OCI-LY3 (cell line): Measurements from ENCODE around the gene APOBR.

Source experiments
- EZH2phosphoT487 ChIP-seq: fragments of 200-600 bp; shearing (Covaris generic); IDR thresholded peaks from 2 replicates; pipeline ENCODE4 v1.6.1; 2018; ENCODE audit warnings: antibody characterized with exemption, mixed run types, low read depth
- TF ChIP-seq, protein P1 (sequence below): fragments of 200-600, 300-600 bp; sonication (generic); IDR thresholded peaks from 2 replicates; pipeline ENCODE4 v1.5.1; 2014; ENCODE audit warnings: antibody characterized with exemption, low read length, low read depth

DNA sequence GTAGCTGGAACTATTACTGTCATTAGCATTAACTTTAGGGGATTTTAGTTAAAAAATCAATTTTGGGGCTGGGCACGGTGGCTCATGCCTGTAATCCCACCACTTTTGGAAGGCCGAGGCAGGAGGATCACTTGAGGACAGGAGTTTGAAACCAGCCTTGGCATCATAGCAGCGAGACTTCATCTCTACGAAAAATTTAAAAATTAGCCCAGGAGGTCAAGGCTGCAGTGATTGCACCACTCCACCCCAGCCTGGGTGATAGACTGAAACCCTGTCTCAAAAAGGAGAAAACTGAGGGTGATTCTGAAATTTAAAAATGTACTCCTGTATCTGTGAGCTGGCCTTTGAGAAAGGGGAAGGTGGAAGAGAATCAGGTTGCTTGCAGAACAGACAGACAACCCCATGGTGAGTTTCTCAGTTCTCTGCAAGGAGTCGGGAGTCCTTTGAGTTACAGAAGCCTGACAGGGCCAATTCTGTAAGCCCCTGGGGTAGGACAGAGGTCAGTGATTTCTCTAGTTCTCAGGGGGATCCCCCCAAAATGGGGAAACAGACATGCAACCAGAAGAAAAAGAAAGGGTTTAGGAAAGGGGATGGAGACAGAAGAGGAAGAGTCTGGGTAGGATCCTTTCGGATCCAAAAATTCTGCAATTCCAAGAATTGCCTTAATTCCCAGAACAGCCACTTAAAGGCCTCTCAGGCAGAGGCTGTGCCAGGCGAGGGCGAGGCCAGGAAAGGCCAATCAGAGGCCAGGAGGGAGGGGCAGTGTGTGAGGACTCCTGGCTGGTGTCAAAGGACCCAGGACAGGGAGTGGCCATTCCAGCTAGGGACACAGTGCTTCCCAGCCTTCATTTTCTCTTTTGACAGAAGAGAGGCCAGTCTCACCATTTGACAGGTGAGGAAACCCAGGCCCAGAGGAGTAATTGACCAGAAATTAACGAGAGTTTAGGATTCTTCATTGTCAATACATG is 37.6 kb downstream of the APOBR start:
- TF ChIP-seq, protein P1, sequence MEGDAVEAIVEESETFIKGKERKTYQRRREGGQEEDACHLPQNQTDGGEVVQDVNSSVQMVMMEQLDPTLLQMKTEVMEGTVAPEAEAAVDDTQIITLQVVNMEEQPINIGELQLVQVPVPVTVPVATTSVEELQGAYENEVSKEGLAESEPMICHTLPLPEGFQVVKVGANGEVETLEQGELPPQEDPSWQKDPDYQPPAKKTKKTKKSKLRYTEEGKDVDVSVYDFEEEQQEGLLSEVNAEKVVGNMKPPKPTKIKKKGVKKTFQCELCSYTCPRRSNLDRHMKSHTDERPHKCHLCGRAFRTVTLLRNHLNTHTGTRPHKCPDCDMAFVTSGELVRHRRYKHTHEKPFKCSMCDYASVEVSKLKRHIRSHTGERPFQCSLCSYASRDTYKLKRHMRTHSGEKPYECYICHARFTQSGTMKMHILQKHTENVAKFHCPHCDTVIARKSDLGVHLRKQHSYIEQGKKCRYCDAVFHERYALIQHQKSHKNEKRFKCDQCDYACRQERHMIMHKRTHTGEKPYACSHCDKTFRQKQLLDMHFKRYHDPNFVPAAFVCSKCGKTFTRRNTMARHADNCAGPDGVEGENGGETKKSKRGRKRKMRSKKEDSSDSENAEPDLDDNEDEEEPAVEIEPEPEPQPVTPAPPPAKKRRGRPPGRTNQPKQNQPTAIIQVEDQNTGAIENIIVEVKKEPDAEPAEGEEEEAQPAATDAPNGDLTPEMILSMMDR, result no peak
- TF ChIP-seq EZH2phosphoT487, result no peak
